ENCODE measurements around the gene MADCAM1.
A peak's percentile ranks its signal among the peaks of the same experiment; 100 is the strongest.

MADCAM1 gene

GRCh38 chr19:508204-509150, 12.2 kb downstream of the MADCAM1 start:
- DNase-seq (ENCODE audit: low read depth) = no peak

GRCh38 chr19:510606-511100, 14.4 kb downstream of the MADCAM1 start:
- peak; percentile 87 for DNase-seq (ENCODE audit: low read depth)

GRCh38 chr19:511101-511851, 15.0 kb downstream of the MADCAM1 start:
- DNase-seq (ENCODE audit: low read depth) = peak; percentile 70

- no peak for DNase-seq (ENCODE audit: low read depth)
Observed at GRCh38 chr19:512547-513365, 16.5 kb downstream of the MADCAM1 start.

- no peak for DNase-seq (ENCODE audit: low read depth)
Observed at GRCh38 chr19:513368-514165, 17.3 kb downstream of the MADCAM1 start.

GRCh38 chr19:514166-514663, 17.9 kb downstream of the MADCAM1 start:
- DNase-seq (ENCODE audit: low read depth) = no peak

- no peak for DNase-seq (ENCODE audit: low read depth)
Observed at GRCh38 chr19:517721-518597, 21.7 kb downstream of the MADCAM1 start.

GRCh38 chr19:518598-519231, 22.4 kb downstream of the MADCAM1 start:
- DNase-seq (ENCODE audit: low read depth) = peak; percentile 51

GRCh38 chr19:519449-519865, 23.2 kb downstream of the MADCAM1 start:
- no peak for DNase-seq (ENCODE audit: low read depth)

- no peak for DNase-seq (ENCODE audit: low read depth)
Observed at GRCh38 chr19:522726-523125, 26.4 kb downstream of the MADCAM1 start.

GRCh38 chr19:524062-524674, 27.9 kb downstream of the MADCAM1 start:
- DNase-seq (ENCODE audit: low read depth) = no peak

GRCh38 chr19:525029-525428, 28.7 kb downstream of the MADCAM1 start:
- no peak for DNase-seq (ENCODE audit: low read depth)

- no peak for DNase-seq (ENCODE audit: low read depth)
Observed at GRCh38 chr19:525857-526419, 29.7 kb downstream of the MADCAM1 start.

- no peak for DNase-seq (ENCODE audit: low read depth)
Observed at GRCh38 chr19:530134-531008, 34.1 kb downstream of the MADCAM1 start.

GRCh38 chr19:531009-531752, 34.9 kb downstream of the MADCAM1 start:
- DNase-seq (ENCODE audit: low read depth) = peak; percentile 76

GRCh38 chr19:531753-532560, 35.7 kb downstream of the MADCAM1 start, which contains the start of gene CDC34:
CDC34 (plus strand) TSS chr19:531760; CDS start chr19:531932, 172 bp downstream.
- no peak for DNase-seq (ENCODE audit: low read depth)
